ENCODE data around the gene MED12L. TPM values are rescaled to one million over a fixed set of nuclear protein-coding genes. Genes with fewer than 3 reads are reported as not detected.

Gene MED12L
- total and polyA plus RNA-seq, 3 experiments from 2014 or later, result 0.02 to 1.8 (median 1.7) TPM

GRCh38 chr3:151328298-151328995, 243.0 kb downstream of the MED12L start:
- ChIA-PET CTCF (interaction anchor here (0.7 to 1.6 kb wide), 8 partner anchors 16 to 160 kb away, joined by 3 to 4 read pairs (median 3); no protein-coding TSS in a partner anchor), POLR2A (interaction anchor here (0.6 kb wide), 1 partner anchor 161 kb away, joined by 3 read pairs; no protein-coding TSS in a partner anchor)
- Histone ChIP-seq H3K27me3 (ENCODE audit: insufficient read depth, low read length, poor library complexity, severe bottlenecking) (no peaks in the 10 kb centered on the region), H3K4me1 (ENCODE audit: insufficient read depth, low read length) (no peaks in the 10 kb centered on the region), H3K4me3 (ENCODE audit: low read length) (no peak overlapping the region), H3K27ac (ENCODE audit: low read depth, low read length) (no peak overlapping the region), H3K36me3 (ENCODE audit: insufficient read depth, low read length) (no peaks in the 10 kb centered on the region), H3K9me3 (ENCODE audit: low read length) (no peaks in the 10 kb centered on the region)
- Mint-ChIP-seq H3K27ac (peak overlapping the region in 7 of 8 donors; percentile 1 to 91 (median 18)), H3K27me3 (peaks cover 3 to 33% of the 10 kb centered on the region in 2 donors), H3K4me3 (peak overlapping the region in 6 of 7 donors; percentile 38 to 81 (median 54)), H3K36me3 (no peaks in the 10 kb centered on the region), H3K4me1 (peaks cover 4 to 8% (median 7%) of the 10 kb centered on the region in 3 donors), H3K9me3 (no peaks in the 10 kb centered on the region)
- DNase-seq, result peak in 4 of 5 donors; percentile 2 to 42 (median 20)

GRCh38 chr3:151329363-151329762, 243.9 kb downstream of the MED12L start, which contains the start of gene P2RY13:
Gene P2RY13 (minus strand): TSS chr3:151329549. CDS start chr3:151329528, 21 bp downstream.
- no peak within 1 kb of the TSS for H3K4me3 ChIP-seq (ENCODE audit: low read length)
- peaks cover 0 to 32% of the 10 kb centered on the region in 2 donors for H3K27me3 Mint-ChIP-seq
- no peak within 1 kb of the TSS for H3K27ac ChIP-seq (ENCODE audit: low read depth, low read length)
- no peaks in the 10 kb centered on the region for H3K9me3 Mint-ChIP-seq
- H3K27ac Mint-ChIP-seq, result peak within 1 kb of the TSS in 7 of 8 donors; percentile 1 to 91 (median 18)
- H3K4me3 Mint-ChIP-seq, result peak within 1 kb of the TSS in 6 of 7 donors; percentile 38 to 81 (median 54)
- DNase-seq, result no peak
- H3K4me1 ChIP-seq (ENCODE audit: insufficient read depth, low read length), result no peaks in the 10 kb centered on the region
- H3K4me1 Mint-ChIP-seq, result peaks cover 4 to 8% (median 7%) of the 10 kb centered on the region in 3 donors
- no peaks in the 10 kb centered on the region for H3K36me3 ChIP-seq (ENCODE audit: insufficient read depth, low read length)
- CTCF ChIA-PET, result no interaction called here
- POLR2A ChIA-PET, result no interaction called here
- no peaks in the 10 kb centered on the region for H3K9me3 ChIP-seq (ENCODE audit: low read length)
- H3K27me3 ChIP-seq (ENCODE audit: insufficient read depth, low read length, poor library complexity, severe bottlenecking), result no peaks in the 10 kb centered on the region
- no peaks in the 10 kb centered on the region for H3K36me3 Mint-ChIP-seq

GRCh38 chr3:151330379-151330778, 244.9 kb downstream of the MED12L start:
- H3K36me3 ChIP-seq (ENCODE audit: insufficient read depth, low read length), result no peaks in the 10 kb centered on the region
- Mint-ChIP-seq H3K4me1 (peaks cover 4 to 8% (median 7%) of the 10 kb centered on the region in 3 donors), H3K36me3 (no peaks in the 10 kb centered on the region), H3K9me3 (no peaks in the 10 kb centered on the region), H3K27me3 (peaks cover 0 to 35% of the 10 kb centered on the region in 2 donors), H3K27ac (no peak overlapping the region), H3K4me3 (no peak overlapping the region)
- ChIA-PET CTCF (no interaction called here), POLR2A (no interaction called here)
- no peaks in the 10 kb centered on the region for H3K9me3 ChIP-seq (ENCODE audit: low read length)
- no peaks in the 10 kb centered on the region for H3K4me1 ChIP-seq (ENCODE audit: insufficient read depth, low read length)
- H3K4me3 ChIP-seq (ENCODE audit: low read length), result no peak overlapping the region
- no peaks in the 10 kb centered on the region for H3K27me3 ChIP-seq (ENCODE audit: insufficient read depth, low read length, poor library complexity, severe bottlenecking)
- DNase-seq, result no peak
- no peak overlapping the region for H3K27ac ChIP-seq (ENCODE audit: low read depth, low read length)

- no peaks in the 10 kb centered on the region for H3K36me3 Mint-ChIP-seq
- POLR2A ChIA-PET, result no interaction called here
- peaks cover 4 to 8% (median 7%) of the 10 kb centered on the region in 3 donors for H3K4me1 Mint-ChIP-seq
- no peak overlapping the region for H3K4me3 Mint-ChIP-seq
- CTCF ChIA-PET, result no interaction called here
- H3K27me3 ChIP-seq (ENCODE audit: insufficient read depth, low read length, poor library complexity, severe bottlenecking), result no peaks in the 10 kb centered on the region
- no peak for DNase-seq
- H3K27me3 Mint-ChIP-seq, result peaks cover 0 to 38% of the 10 kb centered on the region in 2 donors
- H3K4me3 ChIP-seq (ENCODE audit: low read length), result no peak overlapping the region
- no peaks in the 10 kb centered on the region for H3K4me1 ChIP-seq (ENCODE audit: insufficient read depth, low read length)
- H3K9me3 ChIP-seq (ENCODE audit: low read length), result no peaks in the 10 kb centered on the region
- H3K9me3 Mint-ChIP-seq, result no peaks in the 10 kb centered on the region
- H3K36me3 ChIP-seq (ENCODE audit: insufficient read depth, low read length), result no peaks in the 10 kb centered on the region
- no peak overlapping the region for H3K27ac Mint-ChIP-seq
- no peak overlapping the region for H3K27ac ChIP-seq (ENCODE audit: low read depth, low read length)
Observed at GRCh38 chr3:151330899-151331298, 245.4 kb downstream of the MED12L start.

GRCh38 chr3:151331696-151332095, 246.2 kb downstream of the MED12L start:
- no peaks in the 10 kb centered on the region for H3K4me1 ChIP-seq (ENCODE audit: insufficient read depth, low read length)
- no peak overlapping the region for H3K4me3 ChIP-seq (ENCODE audit: low read length)
- no peaks in the 10 kb centered on the region for H3K36me3 ChIP-seq (ENCODE audit: insufficient read depth, low read length)
- H3K27ac Mint-ChIP-seq, result no peak overlapping the region
- no peaks in the 10 kb centered on the region for H3K9me3 ChIP-seq (ENCODE audit: low read length)
- no peak overlapping the region for H3K27ac ChIP-seq (ENCODE audit: low read depth, low read length)
- no peaks in the 10 kb centered on the region for H3K9me3 Mint-ChIP-seq
- H3K4me3 Mint-ChIP-seq, result no peak overlapping the region
- no peak for DNase-seq
- H3K36me3 Mint-ChIP-seq, result no peaks in the 10 kb centered on the region
- CTCF ChIA-PET, result no interaction called here
- H3K27me3 ChIP-seq (ENCODE audit: insufficient read depth, low read length, poor library complexity, severe bottlenecking), result no peaks in the 10 kb centered on the region
- H3K27me3 Mint-ChIP-seq, result peaks cover 0 to 35% of the 10 kb centered on the region in 2 donors
- POLR2A ChIA-PET, result no interaction called here
- H3K4me1 Mint-ChIP-seq, result peaks cover 4 to 8% (median 7%) of the 10 kb centered on the region in 3 donors

- peaks cover 0 to 4% (median 0%) of the 10 kb centered on the region in 3 donors for H3K36me3 Mint-ChIP-seq
Observed at GRCh38 chr3:151345859-151346258, 260.4 kb downstream of the MED12L start.

GRCh38 chr3:151346292-151346691, 260.8 kb downstream of the MED12L start:
- DNase-seq, result no peak
- Mint-ChIP-seq H3K4me1 (peaks cover 10 to 12% (median 10%) of the 10 kb centered on the region in 3 donors), H3K9me3 (no peaks in the 10 kb centered on the region), H3K27me3 (peaks cover 14 to 72% of the 10 kb centered on the region in 2 donors), H3K4me3 (peak overlapping the region in 5 of 7 donors; percentile 7 to 63 (median 36)), H3K27ac (peak overlapping the region in 3 of 8 donors; percentile 4 to 48 (median 5)), H3K36me3 (peaks cover 0 to 4% (median 0%) of the 10 kb centered on the region in 3 donors)
- ChIA-PET POLR2A (no interaction called here), CTCF (interaction anchor here (1.5 kb wide), 1 partner anchor 19 kb away, joined by 4 read pairs; no protein-coding TSS in a partner anchor)
- H3K27ac ChIP-seq (ENCODE audit: low read depth, low read length), result no peak overlapping the region
- H3K9me3 ChIP-seq (ENCODE audit: low read length), result no peaks in the 10 kb centered on the region
- H3K4me3 ChIP-seq (ENCODE audit: low read length), result no peak overlapping the region
- H3K36me3 ChIP-seq (ENCODE audit: insufficient read depth, low read length), result no peaks in the 10 kb centered on the region
- H3K4me1 ChIP-seq (ENCODE audit: insufficient read depth, low read length), result no peaks in the 10 kb centered on the region
- no peaks in the 10 kb centered on the region for H3K27me3 ChIP-seq (ENCODE audit: insufficient read depth, low read length, poor library complexity, severe bottlenecking)

More at GRCh38 chr3:151345859-151346258, 260.4 kb downstream of the MED12L start:
- Histone ChIP-seq H3K4me1 (ENCODE audit: insufficient read depth, low read length) (no peaks in the 10 kb centered on the region), H3K27me3 (ENCODE audit: insufficient read depth, low read length, poor library complexity, severe bottlenecking) (no peaks in the 10 kb centered on the region), H3K27ac (ENCODE audit: low read depth, low read length) (no peak overlapping the region), H3K9me3 (ENCODE audit: low read length) (no peaks in the 10 kb centered on the region), H3K4me3 (ENCODE audit: low read length) (no peak overlapping the region), H3K36me3 (ENCODE audit: insufficient read depth, low read length) (no peaks in the 10 kb centered on the region)
- ChIA-PET POLR2A (no interaction called here), CTCF (interaction anchor here (0.7 to 1.5 kb wide), 2 partner anchors 18 to 34 kb away, joined by 3 to 4 read pairs; no protein-coding TSS in a partner anchor)
- H3K27ac Mint-ChIP-seq, result peak overlapping the region in 1 of 8 donors; percentile 48
- H3K9me3 Mint-ChIP-seq, result no peaks in the 10 kb centered on the region
- H3K4me1 Mint-ChIP-seq, result peaks cover 10 to 12% (median 10%) of the 10 kb centered on the region in 3 donors
- peaks cover 14 to 68% of the 10 kb centered on the region in 2 donors for H3K27me3 Mint-ChIP-seq
- no peak for DNase-seq
- peak overlapping the region in 4 of 7 donors; percentile 7 to 39 (median 25) for H3K4me3 Mint-ChIP-seq

- no peaks in the 10 kb centered on the region for H3K36me3 ChIP-seq (ENCODE audit: insufficient read depth, low read length)
- H3K27me3 Mint-ChIP-seq, result peaks cover 14 to 79% of the 10 kb centered on the region in 2 donors
- ChIA-PET POLR2A (no interaction called here), CTCF (no interaction called here)
- H3K9me3 Mint-ChIP-seq, result no peaks in the 10 kb centered on the region
- H3K4me3 ChIP-seq (ENCODE audit: low read length), result no peak overlapping the region
- H3K4me1 Mint-ChIP-seq, result peaks cover 10 to 12% (median 10%) of the 10 kb centered on the region in 3 donors
- H3K9me3 ChIP-seq (ENCODE audit: low read length), result no peaks in the 10 kb centered on the region
- no peak overlapping the region for H3K27ac ChIP-seq (ENCODE audit: low read depth, low read length)
- H3K36me3 Mint-ChIP-seq, result no peaks in the 10 kb centered on the region
- no peak for DNase-seq
- H3K27me3 ChIP-seq (ENCODE audit: insufficient read depth, low read length, poor library complexity, severe bottlenecking), result no peaks in the 10 kb centered on the region
- no peaks in the 10 kb centered on the region for H3K4me1 ChIP-seq (ENCODE audit: insufficient read depth, low read length)
- H3K27ac Mint-ChIP-seq, result no peak overlapping the region
- H3K4me3 Mint-ChIP-seq, result peak overlapping the region in 1 of 7 donors; percentile 15
Observed at GRCh38 chr3:151347432-151347831, 262.0 kb downstream of the MED12L start.
